ENCODE results near the gene MOB3C.

DNA sequence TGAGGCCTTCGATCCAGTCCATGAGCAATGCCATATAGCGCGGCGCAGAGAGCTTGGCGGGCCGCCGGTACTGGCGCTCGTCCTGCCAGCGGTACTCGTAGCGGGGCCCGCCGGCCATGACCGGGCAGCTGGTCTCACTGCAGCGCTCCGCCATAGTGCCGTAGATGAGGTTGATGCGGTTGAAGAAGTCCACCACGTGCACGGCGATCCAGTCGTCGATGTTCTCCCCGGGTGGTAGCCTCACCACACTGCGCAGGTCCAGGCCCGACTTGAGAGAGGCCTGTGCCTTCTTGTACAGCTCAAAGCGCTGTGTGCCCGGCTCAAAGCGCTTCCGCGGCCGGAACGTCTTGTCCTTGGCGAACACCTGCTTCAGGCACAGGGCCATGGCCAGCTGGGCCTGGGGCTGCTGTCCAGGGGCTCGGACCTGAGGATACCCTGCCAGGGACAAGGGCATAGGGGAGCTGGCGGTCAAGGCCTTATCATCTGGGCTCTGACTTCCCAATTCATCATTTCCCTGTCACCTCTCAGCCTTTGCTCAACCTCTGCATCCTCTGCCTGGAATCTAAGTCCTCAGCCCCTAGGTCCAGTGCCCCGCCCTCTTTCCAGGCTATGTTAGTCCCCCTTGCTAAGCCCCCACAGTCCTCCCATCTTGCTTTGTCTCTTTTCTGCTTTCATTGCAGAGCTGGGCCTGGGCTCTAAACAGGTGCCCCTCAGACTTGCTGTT lies 3.5 kb downstream of the MOB3C start:
- TF ChIP-seq, protein P1, sequence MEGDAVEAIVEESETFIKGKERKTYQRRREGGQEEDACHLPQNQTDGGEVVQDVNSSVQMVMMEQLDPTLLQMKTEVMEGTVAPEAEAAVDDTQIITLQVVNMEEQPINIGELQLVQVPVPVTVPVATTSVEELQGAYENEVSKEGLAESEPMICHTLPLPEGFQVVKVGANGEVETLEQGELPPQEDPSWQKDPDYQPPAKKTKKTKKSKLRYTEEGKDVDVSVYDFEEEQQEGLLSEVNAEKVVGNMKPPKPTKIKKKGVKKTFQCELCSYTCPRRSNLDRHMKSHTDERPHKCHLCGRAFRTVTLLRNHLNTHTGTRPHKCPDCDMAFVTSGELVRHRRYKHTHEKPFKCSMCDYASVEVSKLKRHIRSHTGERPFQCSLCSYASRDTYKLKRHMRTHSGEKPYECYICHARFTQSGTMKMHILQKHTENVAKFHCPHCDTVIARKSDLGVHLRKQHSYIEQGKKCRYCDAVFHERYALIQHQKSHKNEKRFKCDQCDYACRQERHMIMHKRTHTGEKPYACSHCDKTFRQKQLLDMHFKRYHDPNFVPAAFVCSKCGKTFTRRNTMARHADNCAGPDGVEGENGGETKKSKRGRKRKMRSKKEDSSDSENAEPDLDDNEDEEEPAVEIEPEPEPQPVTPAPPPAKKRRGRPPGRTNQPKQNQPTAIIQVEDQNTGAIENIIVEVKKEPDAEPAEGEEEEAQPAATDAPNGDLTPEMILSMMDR (optimal IDR thresholded peaks at IDR 0.05 in 1 of 3, IDR thresholded peaks at IDR 0.05 in 1 of 3, conservative IDR thresholded peaks at IDR 0.05 in 1 of 3; ENCODE audit: extremely low read depth in 1 of 3, insufficient read depth in 2 of 3, low read length in 3 of 3), result no peak
- TF ChIP-seq EZH2 (IDR thresholded peaks at IDR 0.05; ENCODE audit: low read length), result no peak
